OCI-M2 (cell line): ENCODE measurements around the gene HMGB2.

Experiments used
- DNase-seq: peaks from one replicate; lab custom pipeline; 2025; ENCODE audit not compliant: unreplicated experiment; lab: John Stamatoyannopoulos, UW

Gene HMGB2

DNA sequence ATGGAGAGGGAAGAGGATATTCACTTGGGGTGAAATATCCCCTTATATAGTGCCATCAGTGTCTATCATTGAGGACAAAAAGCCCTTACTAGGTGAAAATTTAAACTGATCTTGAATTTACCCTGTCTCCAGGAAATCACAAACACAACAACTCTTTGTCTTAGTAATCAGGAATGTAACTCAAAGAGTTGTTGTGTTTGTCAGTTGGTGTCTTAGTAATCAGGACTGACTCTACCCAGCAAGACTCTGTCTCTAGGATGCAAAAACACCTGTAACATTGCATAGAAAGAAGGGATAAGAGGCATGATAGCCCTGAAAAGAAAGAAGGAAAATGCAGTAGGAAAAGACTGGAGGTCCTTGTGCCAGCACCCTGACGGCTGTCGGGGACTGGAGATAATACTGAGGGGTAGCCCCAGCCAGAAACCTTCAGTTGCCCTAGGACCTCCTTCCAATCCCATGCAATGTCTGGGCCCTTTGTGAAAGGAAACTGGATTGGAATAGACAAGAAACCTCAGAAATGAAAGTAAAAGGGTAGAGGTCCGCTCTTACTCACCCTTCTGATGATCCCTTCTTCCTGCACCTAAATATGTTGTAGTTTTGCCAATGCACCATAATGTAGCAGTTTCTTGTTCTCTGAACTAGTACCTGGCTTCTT lies 45.3 kb downstream of the HMGB2 start:
- no peak for DNase-seq

DNA sequence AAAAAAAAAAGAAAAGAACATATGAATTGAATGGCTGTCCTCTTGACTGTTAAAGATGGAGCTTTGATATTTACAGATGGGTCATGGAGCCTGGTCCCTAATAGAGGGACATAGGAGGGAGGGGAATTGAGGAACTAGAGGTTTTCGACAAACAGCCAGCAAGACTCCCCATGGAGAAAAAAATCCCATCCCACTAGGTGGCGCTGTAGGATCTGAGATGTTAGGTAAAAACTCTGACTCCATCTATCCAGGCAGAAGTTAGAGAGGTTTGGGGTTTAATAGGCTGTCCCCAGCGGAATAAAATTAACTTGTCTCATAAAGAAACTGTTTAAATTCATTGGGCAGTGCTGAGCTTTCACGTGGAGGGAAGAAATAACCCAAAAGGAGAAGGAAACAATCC lies 45.9 kb downstream of the HMGB2 start:
- peak; percentile 68 for DNase-seq

DNA sequence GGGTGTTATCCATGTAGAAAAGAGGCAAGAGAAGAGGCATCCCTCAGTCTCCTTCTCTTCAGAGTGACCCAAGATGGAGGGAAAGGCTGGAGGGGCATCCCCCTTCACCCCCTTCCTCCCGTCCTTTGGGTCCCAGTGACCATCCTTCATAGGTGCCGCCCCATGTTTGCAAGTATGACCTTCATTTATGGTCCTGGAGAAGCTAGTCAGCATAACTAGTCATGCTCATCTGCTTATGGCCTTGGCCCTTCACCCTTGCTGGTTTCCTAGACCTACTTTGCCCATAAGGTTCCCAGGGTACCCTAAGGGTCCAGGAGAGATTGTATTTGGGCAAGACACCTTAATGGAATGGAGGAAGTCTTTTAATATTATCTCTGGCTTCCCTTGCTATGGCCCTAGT lies 46.7 kb downstream of the HMGB2 start:
- no peak for DNase-seq

DNA sequence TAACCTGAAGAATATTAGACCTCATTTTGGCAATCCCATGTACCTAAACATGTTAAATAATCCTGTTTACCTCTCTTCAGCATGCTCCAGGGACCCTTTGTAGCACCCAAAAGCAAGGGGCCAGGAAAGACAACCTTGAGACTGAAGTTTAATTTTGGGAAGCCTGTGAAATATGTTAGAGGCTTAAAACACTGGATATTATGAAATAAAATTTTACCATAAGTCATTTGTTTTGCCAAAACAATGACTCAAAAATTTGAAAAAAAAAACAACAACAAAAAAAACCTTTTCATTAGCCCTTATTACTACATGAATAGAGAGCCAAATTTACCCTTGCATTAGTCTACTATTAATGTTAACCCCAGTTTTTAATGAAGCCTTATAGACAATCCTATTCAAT lies 49.7 kb downstream of the HMGB2 start:
- no peak for DNase-seq

DNA sequence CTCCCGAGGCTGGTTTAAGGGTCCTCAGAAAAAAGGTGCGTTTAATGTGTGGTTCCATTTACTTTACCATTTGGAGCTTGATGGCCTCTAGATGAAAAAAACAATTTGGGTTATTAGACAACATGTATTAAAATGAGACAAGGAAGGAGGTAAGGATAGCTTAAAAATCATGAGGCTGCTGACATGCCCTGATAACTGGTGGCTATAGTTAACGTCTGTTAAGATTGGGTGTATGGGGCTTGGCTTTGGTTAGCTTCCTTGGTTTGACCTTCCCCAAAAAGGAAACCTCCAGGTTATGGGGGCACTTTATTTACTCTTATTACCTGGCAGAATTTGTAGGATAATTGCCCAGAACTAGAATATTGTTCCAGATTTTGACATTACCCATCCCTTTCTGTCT lies 51.5 kb downstream of the HMGB2 start:
- DNase-seq = no peak

DNA sequence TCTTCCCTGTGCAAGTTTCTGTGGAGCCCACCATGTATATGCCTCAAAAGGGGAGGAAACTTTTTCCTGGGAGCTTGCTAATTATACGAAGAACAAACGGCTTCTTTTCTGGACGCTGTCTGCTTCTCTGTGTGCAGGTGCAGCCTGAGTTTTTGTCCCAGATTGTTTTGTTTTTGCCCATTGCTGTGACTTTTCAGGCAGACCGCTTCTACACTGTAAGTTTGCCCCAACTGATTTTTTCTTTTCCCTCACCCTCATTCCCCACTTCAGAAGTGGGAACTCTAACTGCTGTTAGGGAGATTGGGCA lies 51.9 kb downstream of the HMGB2 start:
- DNase-seq = no peak

DNA sequence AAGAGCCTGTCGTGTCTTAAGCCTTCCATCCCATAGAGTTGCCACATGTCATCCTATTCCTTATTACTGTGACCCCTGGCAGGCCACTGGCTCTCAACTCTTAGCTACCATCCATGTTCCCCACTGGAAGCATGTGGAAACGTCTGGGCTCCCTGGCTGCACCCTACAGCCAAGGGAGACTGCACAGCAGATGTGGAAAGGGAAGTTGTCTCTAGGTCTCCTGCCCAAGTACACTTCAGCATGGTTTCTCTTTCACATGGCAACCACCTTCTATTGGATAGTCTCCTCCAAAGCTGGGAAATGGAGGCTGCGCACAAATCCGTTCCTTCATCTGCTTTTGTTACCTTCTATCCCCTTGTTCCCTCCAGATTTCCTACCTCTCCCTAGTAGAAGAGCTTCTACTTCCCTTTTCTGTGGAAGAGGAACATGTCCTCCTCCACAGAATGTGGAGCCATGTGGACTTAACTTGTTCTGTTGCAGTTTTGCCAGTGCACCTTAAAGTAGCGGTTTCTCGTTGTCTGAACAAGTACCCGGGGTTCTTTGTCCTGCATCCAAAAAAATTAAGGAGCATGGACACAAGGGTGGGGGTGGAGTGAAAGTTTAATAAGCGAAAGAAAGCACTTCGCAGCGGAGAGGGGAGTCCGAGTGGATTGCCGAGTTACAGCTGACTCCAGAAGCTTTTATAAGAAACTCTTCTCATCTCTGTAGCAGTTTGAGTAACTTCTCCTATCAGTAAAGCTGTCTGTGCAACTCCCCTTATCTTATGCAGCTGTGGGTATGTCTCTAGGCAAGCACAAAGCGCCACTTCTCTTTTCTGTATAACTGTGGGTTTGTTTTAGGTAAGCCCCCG lies 52.5 kb downstream of the HMGB2 start:
- DNase-seq = peak; percentile 22
